ENCODE data around the gene PPP1R17. TPM values are rescaled to one million over a fixed set of nuclear protein-coding genes. Genes with fewer than 3 reads are reported as not detected.

The PPP1R17 gene
- total RNA-seq, 1 experiment from 2014 or later: not detected

DNA sequence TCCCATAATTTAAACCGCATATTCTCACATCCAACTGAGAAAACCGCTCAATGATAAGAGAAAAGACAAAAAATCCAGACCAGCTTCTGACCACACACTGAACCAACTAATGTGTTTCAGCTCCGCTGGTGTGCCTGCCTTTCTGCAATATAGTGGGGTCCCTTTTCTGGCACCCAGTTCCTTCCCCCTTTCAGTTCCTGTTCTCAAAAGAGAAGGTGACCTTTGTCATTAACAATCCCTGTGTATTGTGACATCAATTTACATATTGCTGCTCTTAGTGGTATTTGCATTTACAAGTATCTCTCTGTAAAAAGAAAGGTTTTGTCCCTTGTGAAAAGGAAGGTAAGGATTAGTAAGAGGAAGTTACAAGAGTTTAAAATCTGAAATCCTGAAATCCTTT is 1.4 kb downstream of the PPP1R17 start:
- no peak for ATAC-seq
- no peak for DNase-seq (ENCODE audit: low read depth, low spot score)
- BruUV-seq (replicated peaks): no TSS peak
- Histone ChIP-seq H3K27me3 (ENCODE audit: control insufficient read depth, insufficient read depth, low read length) (peaks cover 7% of the 10 kb centered on the region), H3K27ac (ENCODE audit: low read length) (no peak overlapping the region), H3K4me3 (ENCODE audit: low read depth in 2 of 2, low read length in 2 of 2) (no peak overlapping the region), H3K9me3 (ENCODE audit: control insufficient read depth, insufficient read depth, low read depth, low read length) (no peaks in the 10 kb centered on the region), H3K4me1 (ENCODE audit: control insufficient read depth, insufficient read depth, low read length) (no peaks in the 10 kb centered on the region), H3K36me3 (ENCODE audit: control insufficient read depth, insufficient read depth, low read length) (no peaks in the 10 kb centered on the region)
- in situ Hi-C loops (cut with HindIII; ENCODE audit: low pct_unique_long_range_greater_than_20kb, low sequenced_read_pairs): no loop called here
- CTCF ChIA-PET: no interaction called here
- no peak for TF ChIP-seq TCF7L2 (IDR thresholded peaks at IDR 0.05; ENCODE audit: low read depth, low read length)
- TF ChIP-seq, protein P1, sequence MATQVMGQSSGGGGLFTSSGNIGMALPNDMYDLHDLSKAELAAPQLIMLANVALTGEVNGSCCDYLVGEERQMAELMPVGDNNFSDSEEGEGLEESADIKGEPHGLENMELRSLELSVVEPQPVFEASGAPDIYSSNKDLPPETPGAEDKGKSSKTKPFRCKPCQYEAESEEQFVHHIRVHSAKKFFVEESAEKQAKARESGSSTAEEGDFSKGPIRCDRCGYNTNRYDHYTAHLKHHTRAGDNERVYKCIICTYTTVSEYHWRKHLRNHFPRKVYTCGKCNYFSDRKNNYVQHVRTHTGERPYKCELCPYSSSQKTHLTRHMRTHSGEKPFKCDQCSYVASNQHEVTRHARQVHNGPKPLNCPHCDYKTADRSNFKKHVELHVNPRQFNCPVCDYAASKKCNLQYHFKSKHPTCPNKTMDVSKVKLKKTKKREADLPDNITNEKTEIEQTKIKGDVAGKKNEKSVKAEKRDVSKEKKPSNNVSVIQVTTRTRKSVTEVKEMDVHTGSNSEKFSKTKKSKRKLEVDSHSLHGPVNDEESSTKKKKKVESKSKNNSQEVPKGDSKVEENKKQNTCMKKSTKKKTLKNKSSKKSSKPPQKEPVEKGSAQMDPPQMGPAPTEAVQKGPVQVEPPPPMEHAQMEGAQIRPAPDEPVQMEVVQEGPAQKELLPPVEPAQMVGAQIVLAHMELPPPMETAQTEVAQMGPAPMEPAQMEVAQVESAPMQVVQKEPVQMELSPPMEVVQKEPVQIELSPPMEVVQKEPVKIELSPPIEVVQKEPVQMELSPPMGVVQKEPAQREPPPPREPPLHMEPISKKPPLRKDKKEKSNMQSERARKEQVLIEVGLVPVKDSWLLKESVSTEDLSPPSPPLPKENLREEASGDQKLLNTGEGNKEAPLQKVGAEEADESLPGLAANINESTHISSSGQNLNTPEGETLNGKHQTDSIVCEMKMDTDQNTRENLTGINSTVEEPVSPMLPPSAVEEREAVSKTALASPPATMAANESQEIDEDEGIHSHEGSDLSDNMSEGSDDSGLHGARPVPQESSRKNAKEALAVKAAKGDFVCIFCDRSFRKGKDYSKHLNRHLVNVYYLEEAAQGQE (IDR thresholded peaks at IDR 0.05; ENCODE audit: insufficient read depth in 1 of 2, low read depth in 2 of 2, low read length in 1 of 2): no peak
- no peak for TF ChIP-seq POLR2AphosphoS5 (IDR thresholded peaks at IDR 0.05; ENCODE audit: low read depth, low read length)
- POLR2A ChIA-PET: no interaction called here
- intact Hi-C loops (cut with micrococcal nuclease; ENCODE audit: unreplicated experiment): no loop called here

DNA sequence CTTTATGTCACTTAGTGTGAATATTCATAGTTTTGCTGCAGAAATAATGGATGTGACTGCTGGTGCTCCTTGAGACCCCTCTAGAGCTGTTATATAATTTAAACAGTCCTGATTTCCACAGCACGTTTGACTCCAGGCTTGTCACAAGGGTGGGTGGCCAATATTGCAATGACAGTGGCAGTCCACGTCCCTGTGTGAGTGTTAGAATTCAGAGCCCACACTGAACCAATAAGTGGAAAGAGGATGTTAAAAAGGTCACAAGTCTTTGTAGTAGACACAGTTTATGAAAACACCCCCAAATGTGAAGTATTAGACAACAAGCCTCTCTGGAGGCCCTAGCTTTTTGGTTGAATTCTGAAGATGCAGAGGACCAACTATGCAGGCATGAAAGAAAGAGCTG is 2.0 kb downstream of the PPP1R17 start:
- H3K27me3 ChIP-seq (ENCODE audit: control insufficient read depth, insufficient read depth, low read length): peaks cover 7% of the 10 kb centered on the region
- POLR2A ChIA-PET: no interaction called here

More for the DNA sequence above, 2.0 kb downstream of the PPP1R17 start:
- H3K27ac ChIP-seq (ENCODE audit: low read length): no peak overlapping the region
- H3K36me3 ChIP-seq (ENCODE audit: control insufficient read depth, insufficient read depth, low read length): no peaks in the 10 kb centered on the region
- CTCF ChIA-PET: no interaction called here
- H3K4me1 ChIP-seq (ENCODE audit: control insufficient read depth, insufficient read depth, low read length): no peaks in the 10 kb centered on the region
- no peaks in the 10 kb centered on the region for H3K9me3 ChIP-seq (ENCODE audit: control insufficient read depth, insufficient read depth, low read depth, low read length)
- DNase-seq (ENCODE audit: low read depth, low spot score): no peak
- intact Hi-C loops (cut with micrococcal nuclease; ENCODE audit: unreplicated experiment): no loop called here
- H3K4me3 ChIP-seq (ENCODE audit: low read depth in 2 of 2, low read length in 2 of 2): no peak overlapping the region
- ATAC-seq: no peak
- in situ Hi-C loops (cut with HindIII; ENCODE audit: low pct_unique_long_range_greater_than_20kb, low sequenced_read_pairs): no loop called here
- no peak for TF ChIP-seq TCF7L2 (IDR thresholded peaks at IDR 0.05; ENCODE audit: low read depth, low read length)
- TF ChIP-seq SIN3A (IDR thresholded peaks at IDR 0.05; ENCODE audit: borderline replicate concordance, insufficient read depth, low read depth, low read length): no peak
- TF ChIP-seq, protein P2, sequence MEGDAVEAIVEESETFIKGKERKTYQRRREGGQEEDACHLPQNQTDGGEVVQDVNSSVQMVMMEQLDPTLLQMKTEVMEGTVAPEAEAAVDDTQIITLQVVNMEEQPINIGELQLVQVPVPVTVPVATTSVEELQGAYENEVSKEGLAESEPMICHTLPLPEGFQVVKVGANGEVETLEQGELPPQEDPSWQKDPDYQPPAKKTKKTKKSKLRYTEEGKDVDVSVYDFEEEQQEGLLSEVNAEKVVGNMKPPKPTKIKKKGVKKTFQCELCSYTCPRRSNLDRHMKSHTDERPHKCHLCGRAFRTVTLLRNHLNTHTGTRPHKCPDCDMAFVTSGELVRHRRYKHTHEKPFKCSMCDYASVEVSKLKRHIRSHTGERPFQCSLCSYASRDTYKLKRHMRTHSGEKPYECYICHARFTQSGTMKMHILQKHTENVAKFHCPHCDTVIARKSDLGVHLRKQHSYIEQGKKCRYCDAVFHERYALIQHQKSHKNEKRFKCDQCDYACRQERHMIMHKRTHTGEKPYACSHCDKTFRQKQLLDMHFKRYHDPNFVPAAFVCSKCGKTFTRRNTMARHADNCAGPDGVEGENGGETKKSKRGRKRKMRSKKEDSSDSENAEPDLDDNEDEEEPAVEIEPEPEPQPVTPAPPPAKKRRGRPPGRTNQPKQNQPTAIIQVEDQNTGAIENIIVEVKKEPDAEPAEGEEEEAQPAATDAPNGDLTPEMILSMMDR (IDR thresholded peaks at IDR 0.05): no peak
- TF ChIP-seq, protein P1 (IDR thresholded peaks at IDR 0.05; ENCODE audit: insufficient read depth in 1 of 2, low read depth in 2 of 2, low read length in 1 of 2): no peak
- TF ChIP-seq POLR2AphosphoS5 (IDR thresholded peaks at IDR 0.05; ENCODE audit: low read depth, low read length): no peak
- no TSS peak for BruUV-seq (replicated peaks)

Data from Panc1 (cell line).